OCI-LY7 (cell line): Measurements from ENCODE around the gene DMD. TPM values are rescaled to one million over a fixed set of nuclear protein-coding genes. Genes with fewer than 3 reads are reported as not detected.

Source experiments
- BruUV-seq: library from RNA; stranded (reverse); fragments of 400-500 nt; replicated peaks from 2 replicates; lab custom pipeline; 2021; lab: Mats Ljungman, UMichigan
- CTCF ChIA-PET: fragments of 300-600 bp; sonication (Branson Sonifier 250); formaldehyde crosslinking; loops from one replicate; lab custom pipeline; 2022; ENCODE audit warnings: antibody characterized with exemption; ENCODE audit not compliant: unreplicated experiment; lab: Charles Lee
- POLR2A ChIA-PET: fragments of 300-600 bp; sonication (Branson Sonifier 250); formaldehyde crosslinking; loops from one replicate; lab custom pipeline; 2022; ENCODE audit warnings: antibody characterized with exemption; lab: Charles Lee
- DNase-seq: peaks from one replicate; pipeline ENCODE4 v3.0.0-alpha.2; 2015; ENCODE audit warnings: low spot score
- H2AFZ ChIP-seq: fragments of 200-600 bp; sonication (generic), shearing (Covaris generic); 2 replicates; pipeline ENCODE4 v1.6.1; 2014; ENCODE audit warnings: mild to moderate bottlenecking, antibody characterized with exemption, low read length, moderate library complexity
- H3K27ac ChIP-seq: fragments of 200-600 bp; sonication (generic); 2 replicates; pipeline ENCODE4 v1.5.1; 2014; ENCODE audit warnings: mixed run types, low read depth, mild to moderate bottlenecking, moderate library complexity, low read length, inconsistent platforms; ENCODE audit not compliant: poor library complexity, severe bottlenecking
- H3K36me3 ChIP-seq: fragments of 200-600 bp; sonication (generic); 2 replicates; pipeline ENCODE4 v1.6.1; 2014; ENCODE audit warnings: mild to moderate bottlenecking, antibody characterized with exemption, low read length, moderate library complexity, mixed read lengths; ENCODE audit not compliant: insufficient read depth
- H3K4me1 ChIP-seq: fragments of 200-600 bp; sonication (generic); 2 replicates; pipeline ENCODE4 v1.5.1; 2014; ENCODE audit warnings: mild to moderate bottlenecking, low read length; ENCODE audit not compliant: insufficient read depth, poor library complexity, severe bottlenecking
- H3K4me2 ChIP-seq: fragments of 200-600 bp; sonication (generic); 2 replicates; pipeline ENCODE4 v1.6.1; 2014; ENCODE audit warnings: mild to moderate bottlenecking, low read length
- H3K4me3 ChIP-seq: fragments of 200-600 bp; sonication (generic); 2 replicates; pipeline ENCODE4 v1.5.1; 2014; ENCODE audit warnings: mild to moderate bottlenecking, low read depth, low read length; ENCODE audit not compliant: poor library complexity, severe bottlenecking
- H3K79me2 ChIP-seq: fragments of 200-600 bp; sonication (generic); 2 replicates; pipeline ENCODE4 v1.6.1; 2016; ENCODE audit warnings: low read depth, mild to moderate bottlenecking, low read length, moderate library complexity, mixed read lengths; ENCODE audit not compliant: insufficient read depth
- H3K9me2 ChIP-seq: fragments of 200-600 bp; sonication (generic); 2 replicates; pipeline ENCODE4 v1.6.1; 2016; ENCODE audit warnings: mild to moderate bottlenecking, low read length, mixed read lengths; ENCODE audit not compliant: insufficient read depth
- H3K9me3 ChIP-seq: fragments of 200-600 bp; sonication (generic); 2 replicates; pipeline ENCODE4 v1.6.1; 2014; ENCODE audit warnings: mild to moderate bottlenecking, mixed run types, low read length, mixed read lengths
- H4K20me1 ChIP-seq: fragments of 200-600 bp; sonication (generic); 2 replicates; pipeline ENCODE4 v1.6.1; 2014; ENCODE audit warnings: mild to moderate bottlenecking, antibody characterized with exemption, low read length, moderate library complexity, mixed read lengths; ENCODE audit not compliant: insufficient read depth
- EZH2phosphoT487 ChIP-seq: fragments of 200-600 bp; sonication (generic); IDR thresholded peaks from 2 replicates; pipeline ENCODE4 v1.6.1; 2018; ENCODE audit warnings: low read depth, borderline replicate concordance, mild to moderate bottlenecking, mixed run types, antibody characterized with exemption, low read length, moderate library complexity, mixed read lengths
- intact Hi-C: fragments of 100-400 bp; cut with micrococcal nuclease; formaldehyde crosslinking; loops from one replicate; pipeline ENCODE4 v1.10.0; 2022; ENCODE audit not compliant: unreplicated experiment
- total RNA-seq, 2 experiments: library from RNA; depleted of rRNA in 1 of 2; stranded (reverse); fragments of >200 nt in 1 of 2; shearing (Covaris generic) in 1 of 2; gene quantifications; 2 replicates each; pipeline ENCODE4 v1.2.3, GENCODE V29; 2014 to 2022
- TF ChIP-seq, protein P1 (sequence below): fragments of 200-600 bp; sonication (generic); conservative IDR thresholded peaks from 2 replicates; pipeline ENCODE4 v1.5.1; 2014; ENCODE audit warnings: mild to moderate bottlenecking, antibody characterized with exemption, low read length, moderate library complexity, mixed read lengths

Gene DMD
- total RNA-seq, 2 experiments from 2014 or later, result 20.5 to 61.4 TPM

DNA sequence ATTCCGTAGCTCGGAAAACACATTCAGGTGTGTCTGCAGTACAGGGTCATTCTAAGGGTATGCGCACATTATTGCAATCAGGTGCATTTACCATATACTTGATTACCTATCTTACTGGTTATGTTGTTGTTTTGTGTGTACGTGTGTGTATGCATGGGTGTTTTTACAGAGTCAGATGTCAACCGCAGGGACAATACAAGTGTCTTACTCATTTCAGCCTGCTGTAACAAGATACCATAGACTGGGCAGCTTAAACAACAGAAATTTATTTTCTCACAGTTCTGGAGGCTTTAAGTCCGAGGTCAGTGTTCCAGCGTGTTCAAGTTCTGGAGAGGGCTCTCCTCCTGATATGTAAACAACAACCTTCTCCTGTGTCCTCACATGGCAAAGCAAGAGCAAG is 316.7 kb downstream of the DMD start:
- Histone ChIP-seq H3K36me3 (no peaks in the 10 kb centered on the region), H3K4me2 (no peak overlapping the region), H4K20me1 (no peaks in the 10 kb centered on the region), H2AFZ (no peak overlapping the region), H3K9me3 (no peaks in the 10 kb centered on the region), H3K9me2 (no peaks in the 10 kb centered on the region), H3K27ac (no peak overlapping the region), H3K4me3 (no peak overlapping the region), H3K4me1 (no peaks in the 10 kb centered on the region), H3K79me2 (no peaks in the 10 kb centered on the region)
- no peak for DNase-seq
- ChIA-PET CTCF (no interaction called here), POLR2A (interaction anchor here (0.6 kb wide), 1 partner anchor 48 kb away, joined by 4 read pairs; no protein-coding TSS in a partner anchor)
- TF ChIP-seq, protein P1, sequence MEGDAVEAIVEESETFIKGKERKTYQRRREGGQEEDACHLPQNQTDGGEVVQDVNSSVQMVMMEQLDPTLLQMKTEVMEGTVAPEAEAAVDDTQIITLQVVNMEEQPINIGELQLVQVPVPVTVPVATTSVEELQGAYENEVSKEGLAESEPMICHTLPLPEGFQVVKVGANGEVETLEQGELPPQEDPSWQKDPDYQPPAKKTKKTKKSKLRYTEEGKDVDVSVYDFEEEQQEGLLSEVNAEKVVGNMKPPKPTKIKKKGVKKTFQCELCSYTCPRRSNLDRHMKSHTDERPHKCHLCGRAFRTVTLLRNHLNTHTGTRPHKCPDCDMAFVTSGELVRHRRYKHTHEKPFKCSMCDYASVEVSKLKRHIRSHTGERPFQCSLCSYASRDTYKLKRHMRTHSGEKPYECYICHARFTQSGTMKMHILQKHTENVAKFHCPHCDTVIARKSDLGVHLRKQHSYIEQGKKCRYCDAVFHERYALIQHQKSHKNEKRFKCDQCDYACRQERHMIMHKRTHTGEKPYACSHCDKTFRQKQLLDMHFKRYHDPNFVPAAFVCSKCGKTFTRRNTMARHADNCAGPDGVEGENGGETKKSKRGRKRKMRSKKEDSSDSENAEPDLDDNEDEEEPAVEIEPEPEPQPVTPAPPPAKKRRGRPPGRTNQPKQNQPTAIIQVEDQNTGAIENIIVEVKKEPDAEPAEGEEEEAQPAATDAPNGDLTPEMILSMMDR, result no peak
- TF ChIP-seq EZH2phosphoT487, result no peak
- intact Hi-C loops, result no loop called here
- no TSS peak for BruUV-seq

GRCh38 chrX:32893751-32894150 is 317.6 kb downstream of the DMD start:
- Histone ChIP-seq H4K20me1 (no peaks in the 10 kb centered on the region), H3K4me1 (no peaks in the 10 kb centered on the region)

GRCh38 chrX:32877592-32877991 is 333.8 kb downstream of the DMD start:
- DNase-seq, result no peak
- no peaks in the 10 kb centered on the region for H3K9me2 ChIP-seq
- H3K79me2 ChIP-seq, result no peaks in the 10 kb centered on the region
- BruUV-seq, result no TSS peak
- ChIA-PET CTCF (no interaction called here), POLR2A (no interaction called here)
- H3K9me3 ChIP-seq, result no peaks in the 10 kb centered on the region
- H3K4me3 ChIP-seq, result no peak overlapping the region
- no peak overlapping the region for H3K4me2 ChIP-seq
- no peak for TF ChIP-seq EZH2phosphoT487
- TF ChIP-seq, protein P1, result no peak
- H3K27ac ChIP-seq, result no peak overlapping the region
- no peaks in the 10 kb centered on the region for H4K20me1 ChIP-seq
- no peaks in the 10 kb centered on the region for H3K36me3 ChIP-seq
- intact Hi-C loops, result no loop called here
- H2AFZ ChIP-seq, result no peak overlapping the region
- H3K4me1 ChIP-seq, result no peaks in the 10 kb centered on the region

More at GRCh38 chrX:32893751-32894150, 317.6 kb downstream of the DMD start:
- H3K36me3 ChIP-seq, result no peaks in the 10 kb centered on the region
- TF ChIP-seq, protein P1, result no peak
- TF ChIP-seq EZH2phosphoT487, result no peak
- CTCF ChIA-PET, result no interaction called here
- DNase-seq, result no peak
- no peak overlapping the region for H2AFZ ChIP-seq
- intact Hi-C loops, result no loop called here
- no peaks in the 10 kb centered on the region for H3K9me3 ChIP-seq
- no TSS peak for BruUV-seq
- no peaks in the 10 kb centered on the region for H3K9me2 ChIP-seq
- no peaks in the 10 kb centered on the region for H3K79me2 ChIP-seq
- no peak overlapping the region for H3K27ac ChIP-seq
- POLR2A ChIA-PET, result no interaction called here
- H3K4me2 ChIP-seq, result no peak overlapping the region
- H3K4me3 ChIP-seq, result no peak overlapping the region
